Measurements from ENCODE around the gene SEZ6L. TPM values are rescaled to one million over a fixed set of nuclear protein-coding genes. Genes with fewer than 3 reads are reported as not detected.

Gene SEZ6L
- polyA plus RNA-seq, 2 of the 4 experiments (the other 2 are of a cell fraction): not detected

- TF ChIP-seq TP53 (CRISPR knock-in tag; IDR thresholded peaks at IDR 0.05) (no peak), POLR2A (IDR thresholded peaks at IDR 0.05; ENCODE audit: low read length) (no peak), HDAC2 (IDR thresholded peaks at IDR 0.05) (no peak), RNF2 (IDR thresholded peaks at IDR 0.05; ENCODE audit: borderline replicate concordance, low read depth) (no peak), NR3C1 (IDR thresholded peaks at IDR 0.05) (no peak), CBX8 (IDR thresholded peaks at IDR 0.05) (no peak), FOXS1 (CRISPR knock-in tag; IDR thresholded peaks at IDR 0.05) (no peak), MAZ (IDR thresholded peaks at IDR 0.05; ENCODE audit: borderline replicate concordance, low read depth, low read length) (no peak)
Observed at GRCh38 chr22:26235792-26236487, 66.7 kb downstream of the SEZ6L start (continued).

GRCh38 chr22:26236991-26237390 lies 67.7 kb downstream of the SEZ6L start:
- Histone ChIP-seq H3K4me2 (no peak overlapping the region), H3K27ac (no peak overlapping the region), H3K9me3 (no peaks in the 10 kb centered on the region), H3K4me3 (no peak overlapping the region), H3K4me1 (no peaks in the 10 kb centered on the region)
- CTCF ChIA-PET: interaction anchor here (1.8 kb wide), 1 partner anchor 64 kb away, joined by 5 read pairs; no protein-coding TSS in a partner anchor
- no peak for FAIRE-seq
- WGBS (ENCODE audit: missing lambda C conversion rate): 6% methylated on average over 6 of the region's 6 CpGs
- DNase-seq (ENCODE audit: low read depth in 1 of 2, low spot score in 1 of 2): no peak
- no peak for TF ChIP-seq ESRRA (IDR thresholded peaks at IDR 0.05; ENCODE audit: borderline replicate concordance, low read length)
- no peak for TF ChIP-seq CHD4 (IDR thresholded peaks at IDR 0.05; ENCODE audit: borderline replicate concordance)
- TF ChIP-seq MAFK (IDR thresholded peaks at IDR 0.05; ENCODE audit: partially characterized antibody): no peak
- TF ChIP-seq POLR2A (IDR thresholded peaks at IDR 0.05; ENCODE audit: low read length): no peak
- TF ChIP-seq EHF (CRISPR knock-in tag; IDR thresholded peaks at IDR 0.05): no peak
- ATAC-seq: no peak
- POLR2A ChIA-PET: no interaction called here

GRCh38 chr22:26238596-26238995 lies 69.3 kb downstream of the SEZ6L start:
- no peak overlapping the region for H3K27ac ChIP-seq
- WGBS (ENCODE audit: missing lambda C conversion rate): 21% methylated on average over 3 of the region's 3 CpGs
- no peaks in the 10 kb centered on the region for H3K9me3 ChIP-seq
- no peaks in the 10 kb centered on the region for H3K4me1 ChIP-seq
- ChIA-PET CTCF (no interaction called here), POLR2A (no interaction called here)
- H3K4me3 ChIP-seq: no peak overlapping the region
- DNase-seq (ENCODE audit: low read depth in 1 of 2, low spot score in 1 of 2): no peak
- no peak for FAIRE-seq
- no peak for ATAC-seq
- TF ChIP-seq RNF2 (IDR thresholded peaks at IDR 0.05; ENCODE audit: borderline replicate concordance, low read depth): no peak
- TF ChIP-seq RFX5 (IDR thresholded peaks at IDR 0.05): no peak
- no peak for TF ChIP-seq CHD4 (IDR thresholded peaks at IDR 0.05; ENCODE audit: borderline replicate concordance)
- no peak for TF ChIP-seq HMGXB4 (CRISPR knock-in tag; IDR thresholded peaks at IDR 0.05; ENCODE audit: borderline replicate concordance)
- TF ChIP-seq EHF (CRISPR knock-in tag; IDR thresholded peaks at IDR 0.05): no peak
- TF ChIP-seq MYC (IDR thresholded peaks at IDR 0.05; ENCODE audit: borderline replicate concordance, low read length): no peak
- TF ChIP-seq KDM5A (IDR thresholded peaks at IDR 0.05): no peak
- no peak for TF ChIP-seq HOXA7 (CRISPR knock-in tag; IDR thresholded peaks at IDR 0.05)
- TF ChIP-seq ZC3H11A (IDR thresholded peaks at IDR 0.05): no peak
- TF ChIP-seq E2F6 (IDR thresholded peaks at IDR 0.05; ENCODE audit: borderline replicate concordance, low read depth): no peak
- TF ChIP-seq FOXS1 (CRISPR knock-in tag; IDR thresholded peaks at IDR 0.05): no peak
- H3K4me2 ChIP-seq: no peak overlapping the region

- ChIA-PET CTCF (no interaction called here), POLR2A (no interaction called here)
- no peak for DNase-seq (ENCODE audit: low read depth in 1 of 2, low spot score in 1 of 2)
- no peak overlapping the region for H3K27ac ChIP-seq
- FAIRE-seq: no peak
- H3K4me2 ChIP-seq: no peak overlapping the region
- H3K4me3 ChIP-seq: no peak overlapping the region
- TF ChIP-seq HEYL (CRISPR knock-in tag; IDR thresholded peaks at IDR 0.05) (no peak), MAZ (IDR thresholded peaks at IDR 0.05; ENCODE audit: borderline replicate concordance, low read depth, low read length) (no peak), KDM5A (IDR thresholded peaks at IDR 0.05) (no peak), E2F6 (IDR thresholded peaks at IDR 0.05; ENCODE audit: borderline replicate concordance, low read depth) (no peak), CHD4 (IDR thresholded peaks at IDR 0.05; ENCODE audit: borderline replicate concordance) (no peak)
- H3K4me1 ChIP-seq: no peaks in the 10 kb centered on the region
- 3% methylated on average over 2 of the region's 4 CpGs for WGBS (ENCODE audit: missing lambda C conversion rate)
- no peaks in the 10 kb centered on the region for H3K9me3 ChIP-seq
- no peak for ATAC-seq
Observed at GRCh38 chr22:26239581-26239980, 70.3 kb downstream of the SEZ6L start.

Data from A549 (cell line).